Activated naive CD8-positive, alpha-beta T cell treated with anti-CD3 and anti-CD28 coated beads, Interleukin-2, amount 10 ng/mL, durations not matched to agents 7 days and 5 days (primary cell): ENCODE results near the gene CD160. TPM values are rescaled to one million over a fixed set of nuclear protein-coding genes. Genes with fewer than 3 reads are reported as not detected.
A peak's percentile ranks its signal among the peaks of the same experiment; 100 is the strongest.
"Not testable (repeated sequence)": the region's sequence is repeated elsewhere in the genome, so short reads cannot be mapped to it uniquely, and the experiment has no call there.

Experiments
- ATAC-seq: fragments of 150-1000 bp; cut with Tn5 transposase; one replicate; pipeline ENCODE4 v1.10.0; 2021; ENCODE audit warnings: low read depth, moderate library complexity
- POLR2A ChIA-PET: fragments of 350-600 bp; sonication (Branson Sonifier 250); formaldehyde crosslinking; loops from one replicate; lab custom pipeline; 2021; ENCODE audit warnings: antibody characterized with exemption; lab: Charles Lee
- DNase-seq: peaks from one replicate; pipeline ENCODE4 v3.0.0; 2021
- H3K27ac Mint-ChIP-seq: one replicate; pipeline ENCODE4 v1.8.0; 2022; ENCODE audit warnings: mild to moderate bottlenecking, mixed read lengths
- H3K27me3 Mint-ChIP-seq: one replicate; pipeline ENCODE4 v1.8.0; 2022; ENCODE audit warnings: mild to moderate bottlenecking, moderate library complexity, mixed read lengths
- H3K36me3 Mint-ChIP-seq: one replicate; pipeline ENCODE4 v1.8.0; 2021; ENCODE audit warnings: mild to moderate bottlenecking, mixed read lengths
- H3K4me1 Mint-ChIP-seq: one replicate; pipeline ENCODE4 v1.8.0; 2021; ENCODE audit warnings: mixed read lengths
- H3K4me3 Mint-ChIP-seq: one replicate; pipeline ENCODE4 v1.8.0; 2022; ENCODE audit warnings: mild to moderate bottlenecking, moderate library complexity, mixed read lengths
- H3K9me3 Mint-ChIP-seq: one replicate; pipeline ENCODE4 v1.8.0; 2021; ENCODE audit warnings: mixed read lengths
- total RNA-seq, 2 experiments: library from RNA; stranded (reverse); gene quantifications; one replicate each; pipeline ENCODE4 v1.2.3, GENCODE V29; 2021

The CD160 gene
- total RNA-seq, 2 experiments from 2014 or later, result 0.20 to 0.53 TPM

DNA sequence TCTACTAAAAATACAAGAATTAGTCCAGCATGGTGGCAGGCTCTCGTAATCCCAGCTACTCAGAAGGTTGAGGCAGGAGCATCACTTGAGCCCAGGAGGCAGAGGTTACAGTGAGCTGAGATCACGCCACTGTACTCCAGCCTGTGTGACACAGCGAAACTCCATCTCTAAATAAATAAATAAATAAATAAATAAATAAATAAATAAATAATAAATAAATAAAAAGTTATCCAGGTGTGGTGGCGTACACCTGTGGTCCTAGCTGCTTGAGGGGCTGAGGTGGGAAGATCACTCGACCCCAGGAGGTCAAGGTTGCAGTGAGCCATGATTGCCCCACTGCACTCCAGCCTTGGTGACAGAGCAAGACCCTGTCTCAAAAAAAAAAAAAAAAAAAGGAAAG lies 834 bp upstream of the CD160 start:
- H3K36me3 Mint-ChIP-seq, POLR2A ChIA-PET, ATAC-seq, H3K4me3 Mint-ChIP-seq, H3K9me3 Mint-ChIP-seq, DNase-seq, H3K27ac Mint-ChIP-seq: not testable (repeated sequence)
- Mint-ChIP-seq H3K4me1 (peaks cover 19% of the 10 kb centered on the region), H3K27me3 (peaks cover 17% of the 10 kb centered on the region)

DNA sequence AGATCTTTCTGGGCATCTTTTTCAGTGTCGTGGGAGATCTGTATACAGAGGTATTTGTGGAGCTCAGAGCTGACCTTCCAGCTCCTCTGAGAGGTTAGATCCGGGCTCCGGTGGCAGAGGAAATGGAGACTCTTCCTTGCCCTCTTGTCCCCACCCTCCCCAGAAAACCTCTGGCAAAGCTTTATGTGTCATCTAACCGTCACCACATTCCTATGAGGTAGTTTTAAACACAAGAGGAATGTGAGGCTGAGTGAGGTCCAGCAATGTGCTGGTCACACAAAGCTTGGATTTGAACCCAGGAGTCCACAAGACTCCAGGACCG lies 1.2 kb downstream of the CD160 start:
- POLR2A ChIA-PET, result no interaction called here
- ATAC-seq, result no peak
- H3K4me1 Mint-ChIP-seq, result peaks cover 19% of the 10 kb centered on the region
- no peak overlapping the region for H3K27ac Mint-ChIP-seq
- H3K9me3 Mint-ChIP-seq, result no peaks in the 10 kb centered on the region
- H3K4me3 Mint-ChIP-seq, result peak overlapping the region; percentile 80
- no peaks in the 10 kb centered on the region for H3K36me3 Mint-ChIP-seq
- no peak for DNase-seq
- H3K27me3 Mint-ChIP-seq, result peaks cover 17% of the 10 kb centered on the region

DNA sequence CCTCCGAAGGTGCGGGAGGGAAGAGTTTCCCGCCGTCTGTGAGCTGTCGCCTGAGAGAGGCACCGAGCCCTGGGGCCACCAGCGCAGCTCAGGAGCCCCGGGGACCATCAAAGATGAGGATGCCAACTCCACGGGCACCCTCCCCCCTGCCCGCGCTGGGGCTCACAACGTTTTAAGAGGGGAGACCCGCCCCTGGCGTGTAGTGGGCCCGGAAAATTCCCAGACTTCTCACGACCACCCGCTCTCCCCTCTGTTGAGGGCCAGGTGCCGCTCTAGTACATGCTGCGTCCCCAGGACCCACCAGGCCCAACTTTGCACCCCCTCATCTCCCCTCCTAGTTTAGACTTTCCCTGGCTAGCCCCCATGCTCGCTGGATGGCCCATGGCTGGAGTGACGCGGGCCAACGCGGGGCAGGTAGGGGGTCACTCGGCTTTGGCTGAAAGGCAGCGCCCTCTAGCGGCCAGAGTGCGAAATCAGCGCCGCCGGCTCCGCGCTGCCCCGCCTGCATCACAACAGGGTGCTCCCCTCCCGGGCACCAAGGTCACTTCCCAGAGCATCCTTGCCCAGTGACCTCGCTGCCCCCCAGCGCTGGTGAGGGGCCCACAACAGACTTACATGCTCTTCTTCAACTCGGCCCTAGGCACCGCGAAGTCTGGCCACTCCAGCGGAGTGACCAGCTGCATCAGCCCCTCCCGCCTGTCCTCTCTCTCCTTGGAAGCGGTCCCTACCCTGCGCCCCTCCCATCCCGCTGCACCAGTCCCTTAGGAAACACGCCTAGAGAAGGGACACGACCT lies 1.8 kb downstream of the CD160 start:
- H3K27ac Mint-ChIP-seq, result peak overlapping the region; percentile 83
- peaks cover 15% of the 10 kb centered on the region for H3K27me3 Mint-ChIP-seq
- H3K4me1 Mint-ChIP-seq, result peaks cover 19% of the 10 kb centered on the region
- H3K36me3 Mint-ChIP-seq, result no peaks in the 10 kb centered on the region
- peak overlapping the region; percentile 80 for H3K4me3 Mint-ChIP-seq
- ATAC-seq (peak; percentile 90), DNase-seq (peak; percentile 88)
- POLR2A ChIA-PET, result interaction anchor here (0.6 kb wide), 1 partner anchor 53 kb away, joined by 4 read pairs; no protein-coding TSS in a partner anchor
- no peaks in the 10 kb centered on the region for H3K9me3 Mint-ChIP-seq

DNA sequence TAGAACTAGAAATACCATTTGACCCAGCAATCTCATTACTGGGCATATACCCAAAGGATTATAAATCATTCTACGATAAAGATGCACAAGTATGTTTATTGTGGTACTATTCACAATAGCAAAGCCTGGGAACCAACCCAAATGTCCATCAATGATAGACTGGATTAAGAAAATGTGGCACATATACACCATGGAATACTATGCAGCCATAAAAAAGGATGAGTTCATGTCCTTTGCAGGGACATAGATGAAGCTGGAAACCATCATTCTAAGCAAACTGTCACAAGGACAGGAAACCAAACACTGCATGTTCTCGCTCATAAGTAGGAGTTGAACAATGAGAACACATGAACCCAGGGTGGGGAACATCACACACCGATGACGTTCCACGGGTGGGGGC lies 6.9 kb downstream of the CD160 start:
- H3K4me3 Mint-ChIP-seq, ATAC-seq, DNase-seq, H3K4me1 Mint-ChIP-seq, POLR2A ChIA-PET, H3K9me3 Mint-ChIP-seq, H3K27ac Mint-ChIP-seq, H3K36me3 Mint-ChIP-seq: not testable (repeated sequence)
- H3K27me3 Mint-ChIP-seq, result peaks cover 12% of the 10 kb centered on the region

DNA sequence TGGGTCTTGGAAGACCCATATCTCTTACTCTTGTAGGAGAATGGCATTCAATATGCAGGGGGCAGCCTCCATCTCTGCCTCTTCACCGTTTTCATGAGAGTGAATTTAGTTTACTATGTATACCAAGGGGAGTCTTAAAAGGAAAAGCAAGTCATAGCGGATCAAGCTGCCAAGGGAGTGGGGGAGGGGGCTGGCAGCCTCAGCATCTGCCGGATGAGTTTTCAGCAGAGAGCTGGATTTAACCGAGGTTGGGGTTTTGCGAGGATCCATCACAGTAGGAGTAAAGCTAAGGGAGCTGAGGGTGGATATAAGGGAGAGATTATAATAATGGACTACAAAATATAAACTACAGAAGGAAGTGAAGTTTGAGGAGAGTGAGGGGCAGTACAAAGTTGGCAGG lies 9.9 kb downstream of the CD160 start:
- no peak overlapping the region for H3K4me3 Mint-ChIP-seq
- H3K4me1 Mint-ChIP-seq, result peaks cover 4% of the 10 kb centered on the region
- no peaks in the 10 kb centered on the region for H3K9me3 Mint-ChIP-seq
- H3K36me3 Mint-ChIP-seq, result peaks cover 2% of the 10 kb centered on the region
- POLR2A ChIA-PET, result no interaction called here
- no peak for ATAC-seq
- DNase-seq, result no peak
- no peaks in the 10 kb centered on the region for H3K27me3 Mint-ChIP-seq
- no peak overlapping the region for H3K27ac Mint-ChIP-seq

GRCh38 chr1:145729666-145730436 lies 10.6 kb downstream of the CD160 start:
- H3K27me3 Mint-ChIP-seq, result no peaks in the 10 kb centered on the region
- no peak for ATAC-seq

GRCh38 chr1:145730467-145730866 lies 11.2 kb downstream of the CD160 start:
- H3K36me3 Mint-ChIP-seq, result peaks cover 2% of the 10 kb centered on the region
- no peaks in the 10 kb centered on the region for H3K27me3 Mint-ChIP-seq
- no peak overlapping the region for H3K27ac Mint-ChIP-seq
- H3K9me3 Mint-ChIP-seq, result no peaks in the 10 kb centered on the region
- peaks cover 4% of the 10 kb centered on the region for H3K4me1 Mint-ChIP-seq
- no peak overlapping the region for H3K4me3 Mint-ChIP-seq
- no peak for ATAC-seq
- POLR2A ChIA-PET, result no interaction called here
- no peak for DNase-seq

More at GRCh38 chr1:145729666-145730436, 10.6 kb downstream of the CD160 start:
- no peak for DNase-seq
- no peak overlapping the region for H3K4me3 Mint-ChIP-seq
- peaks cover 2% of the 10 kb centered on the region for H3K36me3 Mint-ChIP-seq
- H3K27ac Mint-ChIP-seq, result no peak overlapping the region
- no peaks in the 10 kb centered on the region for H3K9me3 Mint-ChIP-seq
- POLR2A ChIA-PET, result no interaction called here
- peaks cover 4% of the 10 kb centered on the region for H3K4me1 Mint-ChIP-seq

- peaks cover 2% of the 10 kb centered on the region for H3K36me3 Mint-ChIP-seq
- no peak for ATAC-seq
- no peaks in the 10 kb centered on the region for H3K27me3 Mint-ChIP-seq
- no peak for DNase-seq
- no peaks in the 10 kb centered on the region for H3K9me3 Mint-ChIP-seq
- peaks cover 4% of the 10 kb centered on the region for H3K4me1 Mint-ChIP-seq
- POLR2A ChIA-PET, result no interaction called here
- H3K27ac Mint-ChIP-seq, result no peak overlapping the region
- no peak overlapping the region for H3K4me3 Mint-ChIP-seq
Observed at GRCh38 chr1:145730900-145731299, 11.6 kb downstream of the CD160 start.

DNA sequence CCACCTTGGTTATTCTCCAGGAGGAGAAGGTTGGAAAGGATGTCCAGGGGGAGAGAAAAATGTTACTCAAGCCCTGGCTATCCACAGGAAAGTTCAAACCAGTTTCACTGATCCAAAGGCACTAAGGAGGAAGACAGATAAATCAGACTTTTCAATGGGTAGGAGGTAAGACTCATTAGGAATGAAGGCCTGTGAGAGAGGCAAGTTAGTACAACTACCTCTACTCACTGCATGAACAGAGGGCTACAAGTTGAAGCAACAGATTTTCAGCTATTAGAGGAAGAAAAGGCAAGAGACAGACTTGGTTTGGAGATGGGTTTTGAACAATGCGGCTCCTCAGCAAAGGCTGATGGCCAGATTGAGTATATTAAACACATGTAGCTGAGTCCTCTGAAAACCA lies 16.9 kb downstream of the CD160 start:
- H3K4me1 Mint-ChIP-seq, result peaks cover 2% of the 10 kb centered on the region
- H3K27me3 Mint-ChIP-seq, result no peaks in the 10 kb centered on the region
- no peaks in the 10 kb centered on the region for H3K9me3 Mint-ChIP-seq
- POLR2A ChIA-PET, result no interaction called here
- peaks cover 3% of the 10 kb centered on the region for H3K36me3 Mint-ChIP-seq
- ATAC-seq (no peak), DNase-seq (no peak)
- H3K4me3 Mint-ChIP-seq, result no peak overlapping the region
- no peak overlapping the region for H3K27ac Mint-ChIP-seq

DNA sequence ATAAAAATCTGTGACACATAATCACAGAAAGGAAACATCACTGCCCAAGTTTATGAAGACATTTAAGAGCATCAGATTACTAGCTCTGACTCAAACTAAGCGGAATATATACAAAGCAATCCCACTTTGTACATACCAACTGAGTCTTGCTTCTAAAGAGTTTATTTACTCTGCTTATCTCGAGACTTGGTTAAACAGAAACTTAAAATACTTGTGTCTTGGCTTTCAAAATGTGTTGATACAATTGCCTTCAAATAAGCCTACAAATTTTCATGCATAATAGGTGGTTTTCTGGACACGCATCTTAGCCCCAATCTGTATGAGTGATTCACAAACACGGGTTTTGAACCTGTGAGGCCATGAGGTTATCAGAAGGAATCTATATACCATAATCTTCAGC lies 21.0 kb downstream of the CD160 start:
- Mint-ChIP-seq H3K9me3 (no peaks in the 10 kb centered on the region), H3K27me3 (no peaks in the 10 kb centered on the region), H3K4me1 (peaks cover 2% of the 10 kb centered on the region), H3K36me3 (peaks cover 24% of the 10 kb centered on the region), H3K27ac (no peak overlapping the region), H3K4me3 (no peak overlapping the region)
- ATAC-seq (no peak), DNase-seq (no peak)
- POLR2A ChIA-PET, result no interaction called here

GRCh38 chr1:145747398-145748247 lies 28.3 kb downstream of the CD160 start:
- POLR2A ChIA-PET, result no interaction called here
- ATAC-seq, result no peak

GRCh38 chr1:145750426-145750825 lies 31.1 kb downstream of the CD160 start:
- no peak for DNase-seq
- Mint-ChIP-seq H3K36me3 (peaks cover 21% of the 10 kb centered on the region), H3K4me3 (no peak overlapping the region), H3K27ac (no peak overlapping the region), H3K27me3 (no peaks in the 10 kb centered on the region), H3K4me1 (peaks cover 2% of the 10 kb centered on the region), H3K9me3 (no peaks in the 10 kb centered on the region)
- no peak for ATAC-seq
- POLR2A ChIA-PET, result no interaction called here

More at GRCh38 chr1:145747398-145748247, 28.3 kb downstream of the CD160 start:
- no peak for DNase-seq
- no peak overlapping the region for H3K4me3 Mint-ChIP-seq
- peaks cover 35% of the 10 kb centered on the region for H3K36me3 Mint-ChIP-seq
- H3K9me3 Mint-ChIP-seq, result no peaks in the 10 kb centered on the region
- no peak overlapping the region for H3K27ac Mint-ChIP-seq
- H3K4me1 Mint-ChIP-seq, result peaks cover 2% of the 10 kb centered on the region
- no peaks in the 10 kb centered on the region for H3K27me3 Mint-ChIP-seq

GRCh38 chr1:145751491-145752037 lies 32.3 kb downstream of the CD160 start:
- DNase-seq (no peak), ATAC-seq (no peak)
- Mint-ChIP-seq H3K36me3 (peaks cover 23% of the 10 kb centered on the region), H3K4me3 (no peak overlapping the region), H3K27me3 (no peaks in the 10 kb centered on the region), H3K4me1 (peaks cover 2% of the 10 kb centered on the region), H3K9me3 (no peaks in the 10 kb centered on the region), H3K27ac (no peak overlapping the region)
- POLR2A ChIA-PET, result no interaction called here
